ENCODE measurements around the gene C20orf96. TPM values are rescaled to one million over a fixed set of nuclear protein-coding genes. Genes with fewer than 3 reads are reported as not detected.

The C20orf96 gene
- total RNA-seq, 1 donor from 2014 or later, result 5.4 TPM

- intact Hi-C loops (cut with DNase I), result loop anchor here (1.0 to 2.0 kb wide), 2 partner anchors 13 to 27 kb away; no protein-coding TSS in a partner anchor
- ATAC-seq (peak; percentile 96), DNase-seq (ENCODE audit: missing footprints) (peak; percentile 95)
These were observed 6.8 kb upstream of the C20orf96 start, which contains the start of gene ZCCHC3 for GRCh38 chr20:297098-297924. Gene ZCCHC3 (plus strand): TSS chr20:297570. CDS start chr20:297587, 17 bp downstream.

- intact Hi-C loops (cut with DNase I), result loop anchor here (2.0 kb wide), 1 partner anchor 15 kb away; no protein-coding TSS in a partner anchor
- ATAC-seq (no peak), DNase-seq (ENCODE audit: missing footprints) (no peak)
These were observed 5.3 kb upstream of the C20orf96 start for GRCh38 chr20:295804-296203.

GRCh38 chr20:294602-295001 lies 4.1 kb upstream of the C20orf96 start:
- no peak for ATAC-seq
- intact Hi-C loops (cut with DNase I), result no loop called here
- DNase-seq (ENCODE audit: missing footprints), result no peak

GRCh38 chr20:289693-290083 lies 862 bp downstream of the C20orf96 start:
- intact Hi-C loops (cut with DNase I), result no loop called here

GRCh38 chr20:288956-289692 lies 1.4 kb downstream of the C20orf96 start:
- ATAC-seq (no peak), DNase-seq (ENCODE audit: missing footprints) (no peak)
- intact Hi-C loops (cut with DNase I), result no loop called here

More at GRCh38 chr20:289693-290083, 862 bp downstream of the C20orf96 start:
- DNase-seq (ENCODE audit: missing footprints) (no peak), ATAC-seq (no peak)

- ATAC-seq (no peak), DNase-seq (ENCODE audit: missing footprints) (no peak)
- intact Hi-C loops (cut with DNase I), result no loop called here
These were observed 4.0 kb downstream of the C20orf96 start for GRCh38 chr20:286508-286907.

GRCh38 chr20:284172-284571 lies 6.4 kb downstream of the C20orf96 start:
- intact Hi-C loops (cut with DNase I), result no loop called here
- DNase-seq (ENCODE audit: missing footprints), result no peak
- no peak for ATAC-seq

GRCh38 chr20:278607-279571 lies 11.7 kb downstream of the C20orf96 start:
- peak; percentile 60 for ATAC-seq
- DNase-seq (ENCODE audit: missing footprints), result peak; percentile 75
- intact Hi-C loops (cut with DNase I), result loop anchor here (5.0 kb wide), 1 partner anchor 48 kb away; the partner anchor contains the start of gene SOX12

- intact Hi-C loops (cut with DNase I), result loop anchor here (5.0 kb wide), 1 partner anchor 49 kb away; the partner anchor contains the start of gene SOX12
- ATAC-seq (no peak), DNase-seq (ENCODE audit: missing footprints) (no peak)
These were observed 12.4 kb downstream of the C20orf96 start for GRCh38 chr20:278181-278580.

- no peak for ATAC-seq
- no peak for DNase-seq (ENCODE audit: missing footprints)
- intact Hi-C loops (cut with DNase I), result loop anchor here (5.0 kb wide), 1 partner anchor 50 kb away; the partner anchor contains the start of gene SOX12
These were observed 13.1 kb downstream of the C20orf96 start for GRCh38 chr20:277496-277781.

- intact Hi-C loops (cut with DNase I), result loop anchor here (5.0 kb wide), 1 partner anchor 50 kb away; the partner anchor contains the start of gene SOX12
- DNase-seq (ENCODE audit: missing footprints) (no peak), ATAC-seq (no peak)
These were observed 13.7 kb downstream of the C20orf96 start for GRCh38 chr20:276620-277495.

- intact Hi-C loops (cut with DNase I), result loop anchor here (5.0 kb wide), 1 partner anchor 52 kb away; the partner anchor contains the start of gene SOX12
- ATAC-seq (no peak), DNase-seq (ENCODE audit: missing footprints) (no peak)
These were observed 14.8 kb downstream of the C20orf96 start for GRCh38 chr20:275791-276190.

GRCh38 chr20:273884-274283 lies 16.7 kb downstream of the C20orf96 start:
- DNase-seq (ENCODE audit: missing footprints) (no peak), ATAC-seq (no peak)
- intact Hi-C loops (cut with DNase I), result no loop called here

- intact Hi-C loops (cut with DNase I), result no loop called here
- DNase-seq (ENCODE audit: missing footprints) (no peak), ATAC-seq (no peak)
These were observed 17.8 kb downstream of the C20orf96 start for GRCh38 chr20:272718-273117.

GRCh38 chr20:271528-271927 lies 19.0 kb downstream of the C20orf96 start:
- intact Hi-C loops (cut with DNase I), result no loop called here
- DNase-seq (ENCODE audit: missing footprints) (no peak), ATAC-seq (no peak)

- ATAC-seq, result no peak
- DNase-seq (ENCODE audit: missing footprints), result no peak
- intact Hi-C loops (cut with DNase I), result no loop called here
These were observed 19.5 kb downstream of the C20orf96 start for GRCh38 chr20:271069-271468.

GRCh38 chr20:270517-270916 lies 20.0 kb downstream of the C20orf96 start:
- ATAC-seq, result no peak
- intact Hi-C loops (cut with DNase I), result no loop called here
- DNase-seq (ENCODE audit: missing footprints), result no peak
